ENCODE results near the gene ARHGAP32. TPM values are rescaled to one million over a fixed set of nuclear protein-coding genes. Genes with fewer than 3 reads are reported as not detected.
"Not testable (repeated sequence)": the region's sequence is repeated elsewhere in the genome, so short reads cannot be mapped to it uniquely, and the experiment has no call there.

ARHGAP32 gene
- total and polyA plus RNA-seq, 2 donors from 2014 or later = 2.1 to 30.8 TPM

- no peak for FAIRE-seq
- intact Hi-C loops (cut with DNase I) = no loop called here
Measured at GRCh38 chr11:129189646-129190045, 2.5 kb downstream of the ARHGAP32 start.

GRCh38 chr11:129185082-129185481, 7.0 kb downstream of the ARHGAP32 start:
- H3K4me3 ChIP-seq (ENCODE audit: low read length in 3 of 3); H3K9ac ChIP-seq (ENCODE audit: low read length in 3 of 3); H3K9me3 ChIP-seq (ENCODE audit: control insufficient read depth in 2 of 3, insufficient read depth in 1 of 3, low read length in 3 of 3); DNase-seq; intact Hi-C loops (cut with DNase I); H3K4me1 ChIP-seq (ENCODE audit: control insufficient read depth in 2 of 3, insufficient read depth in 2 of 3, low read depth in 1 of 3, low read length in 3 of 3); FAIRE-seq; H3K27ac ChIP-seq (ENCODE audit: low read depth in 2 of 2, low read length in 2 of 2); H3K27me3 ChIP-seq (ENCODE audit: control insufficient read depth, insufficient read depth, low read length); H3K36me3 ChIP-seq (ENCODE audit: control insufficient read depth in 2 of 3, insufficient read depth in 3 of 3, low read length in 3 of 3): not testable (repeated sequence)

More at GRCh38 chr11:129189646-129190045, 2.5 kb downstream of the ARHGAP32 start:
- Histone ChIP-seq H3K9me3 (ENCODE audit: control insufficient read depth in 2 of 3, insufficient read depth in 1 of 3, low read length in 3 of 3) (no peaks in the 10 kb centered on the region), H3K27me3 (ENCODE audit: control insufficient read depth, insufficient read depth, low read length) (no peaks in the 10 kb centered on the region), H3K4me3 (ENCODE audit: low read length in 3 of 3) (no peak overlapping the region), H3K9ac (ENCODE audit: low read length in 3 of 3) (no peak overlapping the region), H3K36me3 (ENCODE audit: control insufficient read depth in 2 of 3, insufficient read depth in 3 of 3, low read length in 3 of 3) (no peaks in the 10 kb centered on the region), H3K4me1 (ENCODE audit: control insufficient read depth in 2 of 3, insufficient read depth in 2 of 3, low read depth in 1 of 3, low read length in 3 of 3) (no peaks in the 10 kb centered on the region), H3K27ac (ENCODE audit: low read depth in 2 of 2, low read length in 2 of 2) (no peak overlapping the region)
- no peak for TF ChIP-seq CTCF (IDR thresholded peaks at IDR 0.05; ENCODE audit: borderline replicate concordance, extremely low read depth, insufficient read depth)
- DNase-seq = no peak

- Histone ChIP-seq H3K9ac (ENCODE audit: low read length in 3 of 3) (no peak overlapping the region), H3K27me3 (ENCODE audit: control insufficient read depth, insufficient read depth, low read length) (no peaks in the 10 kb centered on the region), H3K4me1 (ENCODE audit: control insufficient read depth in 2 of 3, insufficient read depth in 2 of 3, low read depth in 1 of 3, low read length in 3 of 3) (no peaks in the 10 kb centered on the region), H3K9me3 (ENCODE audit: control insufficient read depth in 2 of 3, insufficient read depth in 1 of 3, low read length in 3 of 3) (no peaks in the 10 kb centered on the region), H3K36me3 (ENCODE audit: control insufficient read depth in 2 of 3, insufficient read depth in 3 of 3, low read length in 3 of 3) (no peaks in the 10 kb centered on the region), H3K27ac (ENCODE audit: low read depth in 2 of 2, low read length in 2 of 2) (no peak overlapping the region), H3K4me3 (ENCODE audit: low read length in 3 of 3) (no peak overlapping the region)
- no peak for TF ChIP-seq CTCF (IDR thresholded peaks at IDR 0.05; ENCODE audit: borderline replicate concordance, extremely low read depth, insufficient read depth)
- FAIRE-seq (no peak), DNase-seq (no peak)
- intact Hi-C loops (cut with DNase I) = no loop called here
Measured at GRCh38 chr11:129184581-129184980, 7.5 kb downstream of the ARHGAP32 start.

GRCh38 chr11:129167315-129167714, 24.8 kb downstream of the ARHGAP32 start:
- no peak overlapping the region for H3K4me3 ChIP-seq (ENCODE audit: low read length in 3 of 3)
- H3K9me3 ChIP-seq (ENCODE audit: control insufficient read depth in 2 of 3, insufficient read depth in 1 of 3, low read length in 3 of 3) = peaks cover 0 to 2% (median 0%) of the 10 kb centered on the region in 3 donors
- TF ChIP-seq CTCF (IDR thresholded peaks at IDR 0.05; ENCODE audit: borderline replicate concordance, extremely low read depth, insufficient read depth) = no peak
- H3K27me3 ChIP-seq (ENCODE audit: control insufficient read depth, insufficient read depth, low read length) = no peaks in the 10 kb centered on the region
- H3K27ac ChIP-seq (ENCODE audit: low read depth in 2 of 2, low read length in 2 of 2) = no peak overlapping the region
- no peak overlapping the region for H3K9ac ChIP-seq (ENCODE audit: low read length in 3 of 3)
- no peaks in the 10 kb centered on the region for H3K36me3 ChIP-seq (ENCODE audit: control insufficient read depth in 2 of 3, insufficient read depth in 3 of 3, low read length in 3 of 3)
- DNase-seq (no peak), FAIRE-seq (no peak)
- no peaks in the 10 kb centered on the region for H3K4me1 ChIP-seq (ENCODE audit: control insufficient read depth in 2 of 3, insufficient read depth in 2 of 3, low read depth in 1 of 3, low read length in 3 of 3)
- intact Hi-C loops (cut with DNase I) = no loop called here
